K562 (cell line): ENCODE results near the gene LMBR1L. TPM values are rescaled to one million over a fixed set of nuclear protein-coding genes. Genes with fewer than 3 reads are reported as not detected.

ENCODE experiments used
- ARID1B ChIP-seq: fragments of 450-650 bp; IDR thresholded peaks from 2 replicates; pipeline ENCODE4 v1.6.1; 2016; ENCODE audit warnings: antibody characterized with exemption, mild to moderate bottlenecking, inconsistent platforms
- BCOR ChIP-seq: fragments of 450-650 bp; IDR thresholded peaks from 2 replicates; pipeline ENCODE4 v1.6.1; 2016
- CREM ChIP-seq: IDR thresholded peaks from 2 replicates; pipeline ENCODE4 v1.6.1; 2014; ENCODE audit warnings: antibody characterized with exemption, low read depth
- HIVEP1 ChIP-seq: fragments of 250-450 bp; sonication (Bioruptor Pico); IDR thresholded peaks from 2 replicates; pipeline ENCODE4 v1.4.0; 2020; ENCODE audit warnings: mild to moderate bottlenecking
- HNRNPH1 ChIP-seq: fragments of 200-400 bp; formaldehyde crosslinking; optimal IDR thresholded peaks from 2 replicates; pipeline ENCODE3; 2017; ENCODE audit warnings: low read depth, mild to moderate bottlenecking, low read length, moderate library complexity
- HNRNPLL ChIP-seq: fragments of 200-400 bp; formaldehyde crosslinking; IDR thresholded peaks from 2 replicates; pipeline ENCODE4 v1.6.1; 2017; ENCODE audit warnings: low read length, low read depth, mild to moderate bottlenecking; ENCODE audit not compliant: poor library complexity, severe bottlenecking
- KLF1 ChIP-seq: fragments of 450-650 bp; IDR thresholded peaks from 2 replicates; pipeline ENCODE4 v1.6.1; 2016; ENCODE audit warnings: missing genetic modification characterization, missing compliant biosample characterization
- NFIC ChIP-seq: fragments of 450-650 bp; IDR thresholded peaks from 2 replicates; pipeline ENCODE4 v1.6.1; 2017; ENCODE audit warnings: mild to moderate bottlenecking, inconsistent platforms
- NUFIP1 ChIP-seq: fragments of 450-650 bp; IDR thresholded peaks from 2 replicates; pipeline ENCODE4 v1.6.1; 2018; ENCODE audit not compliant: partially characterized antibody
- POLR2G ChIP-seq: fragments of 200-400 bp; formaldehyde crosslinking; IDR thresholded peaks from 2 replicates; pipeline ENCODE4 v1.6.1; 2017; ENCODE audit warnings: low read depth, mild to moderate bottlenecking, antibody characterized with exemption, low read length, moderate library complexity
- PRMT5 ChIP-seq: sonication (generic); formaldehyde crosslinking; IDR thresholded peaks from 2 replicates; pipeline ENCODE4 v1.5.0; 2020; ENCODE audit warnings: missing genetic modification reagents
- SNIP1 ChIP-seq: fragments of 450-650 bp; IDR thresholded peaks from 2 replicates; pipeline ENCODE4 v1.7.1; 2017; ENCODE audit warnings: low read depth, mild to moderate bottlenecking
- TOE1 ChIP-seq, 2 experiments: fragments of 450-650 bp in 1 of 2; sonication (generic) in 1 of 2; formaldehyde crosslinking in 1 of 2; IDR thresholded peaks; 2 replicates each; pipeline versions ENCODE4 v1.7.1 to v1.8.0; 2016 to 2022; ENCODE audit warnings: borderline replicate concordance in 2 of 2, mild to moderate bottlenecking in 2 of 2, antibody characterized with exemption in 1 of 2, inconsistent platforms in 1 of 2, low read depth in 1 of 2, missing genetic modification reagents in 1 of 2, moderate library complexity in 1 of 2
- ZNF3 ChIP-seq: fragments of 250-450 bp; sonication (Bioruptor Pico); IDR thresholded peaks from 2 replicates; pipeline ENCODE4 v1.5.0; 2021; ENCODE audit warnings: mild to moderate bottlenecking, moderate library complexity
- ZNF766 ChIP-seq: fragments of 200-800 bp; sonication (Bioruptor generic); conservative IDR thresholded peaks from 2 replicates; pipeline ENCODE4 v1.6.1; 2016; ENCODE audit warnings: missing genetic modification characterization, missing compliant biosample characterization
- polyA plus RNA-seq, 8 experiments: library from polyadenylated mRNA; depleted of rRNA in 4 of 8; stranded (reverse) in 5 of 8; unstranded in 3 of 8; fragments of >200 nt; fragmentation: Nextera tagmentation in 2 of 8; fragmentation: Illumina TruSeq in 1 of 8; extraction: Ambion mirVana in 2 of 8; extraction: Trizol in 1 of 8; gene quantifications; 2 replicates each; pipeline versions ENCODE4 v1.2.1 to v1.2.3, GENCODE V29; 2011 to 2014; ENCODE audit warnings: inconsistent platforms in 1 of 8, missing spikeins in 1 of 8
- total RNA-seq, 7 experiments: library from RNA; depleted of rRNA in 6 of 7; stranded (reverse); fragments of >200 nt in 6 of 7; fragmentation: Illumina TruSeq in 2 of 7; extraction: Trizol in 2 of 7; gene quantifications; 2 replicates each; pipeline versions ENCODE4 v1.2.1 to v1.2.3, GENCODE V29; 2011 to 2021; ENCODE audit warnings: low replicate concordance in 1 of 7
- TF ChIP-seq, protein P1 (sequence below): fragments of 450-650 bp; IDR thresholded peaks from 2 replicates; pipeline ENCODE4 v1.6.1; 2016; ENCODE audit warnings: mild to moderate bottlenecking, moderate library complexity
- TF ChIP-seq, protein P2 (sequence below): fragments of 200-800 bp; sonication (Bioruptor generic); IDR thresholded peaks from 2 replicates; pipeline ENCODE4 v1.6.1; 2017; ENCODE audit warnings: missing genetic modification characterization, missing compliant biosample characterization

LMBR1L gene
- total and polyA plus RNA-seq, 9 of the 15 experiments (the other 6 are each of a cell fraction or from before 2014, with no cell fraction given), result 2.5 to 57.0 (median 31.1) TPM

DNA sequence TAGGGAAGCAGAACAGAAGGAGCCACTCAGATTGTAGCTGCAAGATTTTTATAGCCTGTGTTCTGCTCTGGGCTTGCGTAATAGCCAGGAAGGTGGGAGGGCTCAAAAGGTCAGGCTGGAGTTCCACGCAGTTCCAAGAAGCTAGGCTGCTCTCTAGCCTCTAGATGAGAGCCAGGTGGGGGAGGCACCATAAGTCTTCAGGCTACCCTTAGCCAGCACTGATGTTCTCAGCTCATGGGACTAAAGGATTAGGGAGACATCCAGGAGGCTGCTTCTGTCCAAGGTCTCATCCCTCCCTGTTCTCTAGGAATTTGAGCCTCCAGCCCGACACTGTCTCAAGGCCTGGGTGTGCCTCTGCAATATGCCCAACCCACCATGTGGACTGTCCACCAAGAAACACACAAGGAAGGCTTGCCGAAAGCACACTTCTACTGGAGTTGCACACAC is 1.7 kb downstream of the LMBR1L start (continued):
- TF ChIP-seq, protein P1, sequence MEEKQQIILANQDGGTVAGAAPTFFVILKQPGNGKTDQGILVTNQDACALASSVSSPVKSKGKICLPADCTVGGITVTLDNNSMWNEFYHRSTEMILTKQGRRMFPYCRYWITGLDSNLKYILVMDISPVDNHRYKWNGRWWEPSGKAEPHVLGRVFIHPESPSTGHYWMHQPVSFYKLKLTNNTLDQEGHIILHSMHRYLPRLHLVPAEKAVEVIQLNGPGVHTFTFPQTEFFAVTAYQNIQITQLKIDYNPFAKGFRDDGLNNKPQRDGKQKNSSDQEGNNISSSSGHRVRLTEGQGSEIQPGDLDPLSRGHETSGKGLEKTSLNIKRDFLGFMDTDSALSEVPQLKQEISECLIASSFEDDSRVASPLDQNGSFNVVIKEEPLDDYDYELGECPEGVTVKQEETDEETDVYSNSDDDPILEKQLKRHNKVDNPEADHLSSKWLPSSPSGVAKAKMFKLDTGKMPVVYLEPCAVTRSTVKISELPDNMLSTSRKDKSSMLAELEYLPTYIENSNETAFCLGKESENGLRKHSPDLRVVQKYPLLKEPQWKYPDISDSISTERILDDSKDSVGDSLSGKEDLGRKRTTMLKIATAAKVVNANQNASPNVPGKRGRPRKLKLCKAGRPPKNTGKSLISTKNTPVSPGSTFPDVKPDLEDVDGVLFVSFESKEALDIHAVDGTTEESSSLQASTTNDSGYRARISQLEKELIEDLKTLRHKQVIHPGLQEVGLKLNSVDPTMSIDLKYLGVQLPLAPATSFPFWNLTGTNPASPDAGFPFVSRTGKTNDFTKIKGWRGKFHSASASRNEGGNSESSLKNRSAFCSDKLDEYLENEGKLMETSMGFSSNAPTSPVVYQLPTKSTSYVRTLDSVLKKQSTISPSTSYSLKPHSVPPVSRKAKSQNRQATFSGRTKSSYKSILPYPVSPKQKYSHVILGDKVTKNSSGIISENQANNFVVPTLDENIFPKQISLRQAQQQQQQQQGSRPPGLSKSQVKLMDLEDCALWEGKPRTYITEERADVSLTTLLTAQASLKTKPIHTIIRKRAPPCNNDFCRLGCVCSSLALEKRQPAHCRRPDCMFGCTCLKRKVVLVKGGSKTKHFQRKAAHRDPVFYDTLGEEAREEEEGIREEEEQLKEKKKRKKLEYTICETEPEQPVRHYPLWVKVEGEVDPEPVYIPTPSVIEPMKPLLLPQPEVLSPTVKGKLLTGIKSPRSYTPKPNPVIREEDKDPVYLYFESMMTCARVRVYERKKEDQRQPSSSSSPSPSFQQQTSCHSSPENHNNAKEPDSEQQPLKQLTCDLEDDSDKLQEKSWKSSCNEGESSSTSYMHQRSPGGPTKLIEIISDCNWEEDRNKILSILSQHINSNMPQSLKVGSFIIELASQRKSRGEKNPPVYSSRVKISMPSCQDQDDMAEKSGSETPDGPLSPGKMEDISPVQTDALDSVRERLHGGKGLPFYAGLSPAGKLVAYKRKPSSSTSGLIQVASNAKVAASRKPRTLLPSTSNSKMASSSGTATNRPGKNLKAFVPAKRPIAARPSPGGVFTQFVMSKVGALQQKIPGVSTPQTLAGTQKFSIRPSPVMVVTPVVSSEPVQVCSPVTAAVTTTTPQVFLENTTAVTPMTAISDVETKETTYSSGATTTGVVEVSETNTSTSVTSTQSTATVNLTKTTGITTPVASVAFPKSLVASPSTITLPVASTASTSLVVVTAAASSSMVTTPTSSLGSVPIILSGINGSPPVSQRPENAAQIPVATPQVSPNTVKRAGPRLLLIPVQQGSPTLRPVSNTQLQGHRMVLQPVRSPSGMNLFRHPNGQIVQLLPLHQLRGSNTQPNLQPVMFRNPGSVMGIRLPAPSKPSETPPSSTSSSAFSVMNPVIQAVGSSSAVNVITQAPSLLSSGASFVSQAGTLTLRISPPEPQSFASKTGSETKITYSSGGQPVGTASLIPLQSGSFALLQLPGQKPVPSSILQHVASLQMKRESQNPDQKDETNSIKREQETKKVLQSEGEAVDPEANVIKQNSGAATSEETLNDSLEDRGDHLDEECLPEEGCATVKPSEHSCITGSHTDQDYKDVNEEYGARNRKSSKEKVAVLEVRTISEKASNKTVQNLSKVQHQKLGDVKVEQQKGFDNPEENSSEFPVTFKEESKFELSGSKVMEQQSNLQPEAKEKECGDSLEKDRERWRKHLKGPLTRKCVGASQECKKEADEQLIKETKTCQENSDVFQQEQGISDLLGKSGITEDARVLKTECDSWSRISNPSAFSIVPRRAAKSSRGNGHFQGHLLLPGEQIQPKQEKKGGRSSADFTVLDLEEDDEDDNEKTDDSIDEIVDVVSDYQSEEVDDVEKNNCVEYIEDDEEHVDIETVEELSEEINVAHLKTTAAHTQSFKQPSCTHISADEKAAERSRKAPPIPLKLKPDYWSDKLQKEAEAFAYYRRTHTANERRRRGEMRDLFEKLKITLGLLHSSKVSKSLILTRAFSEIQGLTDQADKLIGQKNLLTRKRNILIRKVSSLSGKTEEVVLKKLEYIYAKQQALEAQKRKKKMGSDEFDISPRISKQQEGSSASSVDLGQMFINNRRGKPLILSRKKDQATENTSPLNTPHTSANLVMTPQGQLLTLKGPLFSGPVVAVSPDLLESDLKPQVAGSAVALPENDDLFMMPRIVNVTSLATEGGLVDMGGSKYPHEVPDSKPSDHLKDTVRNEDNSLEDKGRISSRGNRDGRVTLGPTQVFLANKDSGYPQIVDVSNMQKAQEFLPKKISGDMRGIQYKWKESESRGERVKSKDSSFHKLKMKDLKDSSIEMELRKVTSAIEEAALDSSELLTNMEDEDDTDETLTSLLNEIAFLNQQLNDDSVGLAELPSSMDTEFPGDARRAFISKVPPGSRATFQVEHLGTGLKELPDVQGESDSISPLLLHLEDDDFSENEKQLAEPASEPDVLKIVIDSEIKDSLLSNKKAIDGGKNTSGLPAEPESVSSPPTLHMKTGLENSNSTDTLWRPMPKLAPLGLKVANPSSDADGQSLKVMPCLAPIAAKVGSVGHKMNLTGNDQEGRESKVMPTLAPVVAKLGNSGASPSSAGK, result no peak
- TF ChIP-seq ARID1B (peak; percentile 27; the same call in 1 of the 2 replicates), BCOR (no peak), TOE1 (IDR thresholded peaks at IDR 0.05; ENCODE audit: borderline replicate concordance) (no peak), TOE1 (CRISPR knock-in tag; IDR thresholded peaks at IDR 0.05; ENCODE audit: borderline replicate concordance, low read depth) (peak; percentile 84; the same call in 1 of the 2 replicates), ZNF766 (CRISPR knock-in tag) (no peak), CREM (no peak), ZNF3 (CRISPR knock-in tag) (no peak), POLR2G (no peak), NUFIP1 (no peak), KLF1 (tag) (no peak), SNIP1 (no peak), HIVEP1 (no peak), NFIC (no peak), PRMT5 (CRISPR knock-in tag) (no peak), HNRNPLL (no peak), HNRNPH1 (no peak)
- TF ChIP-seq, protein P2, sequence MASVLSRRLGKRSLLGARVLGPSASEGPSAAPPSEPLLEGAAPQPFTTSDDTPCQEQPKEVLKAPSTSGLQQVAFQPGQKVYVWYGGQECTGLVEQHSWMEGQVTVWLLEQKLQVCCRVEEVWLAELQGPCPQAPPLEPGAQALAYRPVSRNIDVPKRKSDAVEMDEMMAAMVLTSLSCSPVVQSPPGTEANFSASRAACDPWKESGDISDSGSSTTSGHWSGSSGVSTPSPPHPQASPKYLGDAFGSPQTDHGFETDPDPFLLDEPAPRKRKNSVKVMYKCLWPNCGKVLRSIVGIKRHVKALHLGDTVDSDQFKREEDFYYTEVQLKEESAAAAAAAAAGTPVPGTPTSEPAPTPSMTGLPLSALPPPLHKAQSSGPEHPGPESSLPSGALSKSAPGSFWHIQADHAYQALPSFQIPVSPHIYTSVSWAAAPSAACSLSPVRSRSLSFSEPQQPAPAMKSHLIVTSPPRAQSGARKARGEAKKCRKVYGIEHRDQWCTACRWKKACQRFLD (CRISPR knock-in tag), result no peak
